MM.1S (cell line): ENCODE data around the gene DCTN5.

Experiments
- EZH2 ChIP-seq: fragments of 300-600 bp; sonication (generic); optimal IDR thresholded peaks from 2 replicates; pipeline ENCODE3; 2017; ENCODE audit warnings: low read depth, mild to moderate bottlenecking, antibody characterized with exemption, low read length, mixed read lengths
- EZH2phosphoT487 ChIP-seq: fragments of 300-600 bp; sonication (generic); IDR thresholded peaks from 2 replicates; pipeline ENCODE4 v1.6.1; 2018; ENCODE audit warnings: antibody characterized with exemption, low read length
- TF ChIP-seq, protein P1 (sequence below): fragments of 300-600 bp; sonication (generic); IDR thresholded peaks from 2 replicates; pipeline ENCODE4 v1.5.1; 2016; ENCODE audit warnings: antibody characterized with exemption, low read length, mixed read lengths

DNA sequence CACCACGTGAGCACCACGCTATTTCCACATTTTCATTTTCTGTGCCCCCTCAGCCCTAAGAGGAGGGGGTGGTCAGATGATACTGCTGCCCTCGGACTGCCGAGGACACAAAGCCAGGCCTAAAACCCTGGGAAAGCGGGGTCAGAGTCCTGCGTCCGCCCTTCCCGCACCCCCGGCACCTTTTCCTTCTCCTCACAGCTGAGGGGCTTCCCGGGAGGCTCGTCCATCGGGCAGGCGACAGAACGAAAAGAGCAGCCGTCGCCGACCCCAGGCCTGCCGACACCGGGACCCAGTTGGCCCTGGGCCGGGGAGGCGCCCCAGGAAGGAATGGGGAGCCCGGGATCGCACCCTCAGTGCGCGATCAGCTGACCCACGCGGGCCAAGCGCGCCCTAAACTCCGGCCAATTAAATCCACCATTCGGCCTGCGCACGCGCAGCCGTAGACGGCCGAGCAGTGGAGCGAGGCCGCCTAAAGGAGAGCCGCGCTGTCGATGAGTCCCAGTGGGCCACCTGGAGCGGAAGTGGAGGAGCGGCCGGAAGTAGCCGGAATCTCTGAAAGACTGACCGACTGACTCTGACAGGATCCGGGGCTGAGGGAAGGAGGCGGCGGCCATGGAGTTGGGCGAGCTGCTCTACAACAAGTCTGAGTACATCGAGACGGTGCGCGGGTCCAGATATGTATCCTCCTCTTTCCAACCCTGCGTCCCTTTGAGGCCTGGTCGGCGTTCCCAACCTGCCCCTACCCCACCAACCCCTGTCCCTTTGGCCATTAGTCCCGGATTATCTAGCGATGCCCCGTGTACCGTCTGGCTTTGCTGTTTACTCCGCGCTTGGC is at the start of gene DCTN5, which contains the start of gene PALB2:
- TF ChIP-seq, protein P1, sequence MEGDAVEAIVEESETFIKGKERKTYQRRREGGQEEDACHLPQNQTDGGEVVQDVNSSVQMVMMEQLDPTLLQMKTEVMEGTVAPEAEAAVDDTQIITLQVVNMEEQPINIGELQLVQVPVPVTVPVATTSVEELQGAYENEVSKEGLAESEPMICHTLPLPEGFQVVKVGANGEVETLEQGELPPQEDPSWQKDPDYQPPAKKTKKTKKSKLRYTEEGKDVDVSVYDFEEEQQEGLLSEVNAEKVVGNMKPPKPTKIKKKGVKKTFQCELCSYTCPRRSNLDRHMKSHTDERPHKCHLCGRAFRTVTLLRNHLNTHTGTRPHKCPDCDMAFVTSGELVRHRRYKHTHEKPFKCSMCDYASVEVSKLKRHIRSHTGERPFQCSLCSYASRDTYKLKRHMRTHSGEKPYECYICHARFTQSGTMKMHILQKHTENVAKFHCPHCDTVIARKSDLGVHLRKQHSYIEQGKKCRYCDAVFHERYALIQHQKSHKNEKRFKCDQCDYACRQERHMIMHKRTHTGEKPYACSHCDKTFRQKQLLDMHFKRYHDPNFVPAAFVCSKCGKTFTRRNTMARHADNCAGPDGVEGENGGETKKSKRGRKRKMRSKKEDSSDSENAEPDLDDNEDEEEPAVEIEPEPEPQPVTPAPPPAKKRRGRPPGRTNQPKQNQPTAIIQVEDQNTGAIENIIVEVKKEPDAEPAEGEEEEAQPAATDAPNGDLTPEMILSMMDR: no peak
- no peak for TF ChIP-seq EZH2phosphoT487
- no peak for TF ChIP-seq EZH2
